ENCODE results near the gene TMEM167A. TPM values are rescaled to one million over a fixed set of nuclear protein-coding genes. Genes with fewer than 3 reads are reported as not detected.

The TMEM167A gene
- total RNA-seq, 2 donors from 2014 or later: 30.8 to 44.9 TPM

DNA sequence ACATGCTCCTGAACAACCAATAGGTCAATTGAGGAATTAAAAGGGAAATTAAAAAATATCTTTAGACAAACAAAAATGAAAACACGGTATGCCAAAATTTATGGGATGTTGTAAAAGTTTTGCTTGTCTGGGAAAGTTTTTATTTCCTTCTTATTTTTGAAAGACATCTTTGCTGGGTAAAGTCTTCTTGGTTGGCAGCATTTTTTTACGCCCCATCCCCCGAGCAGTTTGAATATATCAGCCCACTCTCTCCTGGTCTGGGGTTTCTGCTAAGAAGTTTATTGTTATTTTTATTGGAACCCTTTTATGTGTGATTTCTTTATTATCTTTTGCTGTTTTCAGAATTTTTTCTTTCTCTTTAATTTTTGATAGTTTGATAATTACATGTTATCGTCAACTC lies 16.5 kb upstream of the TMEM167A start:
- Histone ChIP-seq H3K27me3 (replicated peaks; ENCODE audit: insufficient read depth) (no peaks in the 10 kb centered on the region), H3K9me3 (no peaks in the 10 kb centered on the region), H3K36me3 (no peaks in the 10 kb centered on the region), H3K27ac (no peak overlapping the region), H3K4me1 (replicated peaks) (no peaks in the 10 kb centered on the region), H3K4me3 (no peak overlapping the region)
- intact Hi-C loops (cut with DNase I): no loop called here
- TF ChIP-seq, protein P1, sequence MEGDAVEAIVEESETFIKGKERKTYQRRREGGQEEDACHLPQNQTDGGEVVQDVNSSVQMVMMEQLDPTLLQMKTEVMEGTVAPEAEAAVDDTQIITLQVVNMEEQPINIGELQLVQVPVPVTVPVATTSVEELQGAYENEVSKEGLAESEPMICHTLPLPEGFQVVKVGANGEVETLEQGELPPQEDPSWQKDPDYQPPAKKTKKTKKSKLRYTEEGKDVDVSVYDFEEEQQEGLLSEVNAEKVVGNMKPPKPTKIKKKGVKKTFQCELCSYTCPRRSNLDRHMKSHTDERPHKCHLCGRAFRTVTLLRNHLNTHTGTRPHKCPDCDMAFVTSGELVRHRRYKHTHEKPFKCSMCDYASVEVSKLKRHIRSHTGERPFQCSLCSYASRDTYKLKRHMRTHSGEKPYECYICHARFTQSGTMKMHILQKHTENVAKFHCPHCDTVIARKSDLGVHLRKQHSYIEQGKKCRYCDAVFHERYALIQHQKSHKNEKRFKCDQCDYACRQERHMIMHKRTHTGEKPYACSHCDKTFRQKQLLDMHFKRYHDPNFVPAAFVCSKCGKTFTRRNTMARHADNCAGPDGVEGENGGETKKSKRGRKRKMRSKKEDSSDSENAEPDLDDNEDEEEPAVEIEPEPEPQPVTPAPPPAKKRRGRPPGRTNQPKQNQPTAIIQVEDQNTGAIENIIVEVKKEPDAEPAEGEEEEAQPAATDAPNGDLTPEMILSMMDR (IDR thresholded peaks at IDR 0.05): no peak
- TF ChIP-seq POLR2AphosphoS5 (IDR thresholded peaks at IDR 0.05) (no peak), POLR2A (IDR thresholded peaks at IDR 0.05) (no peak)
- 94% methylated on average over 4 of the region's 4 CpGs for WGBS
- DNase-seq (ENCODE audit: low spot score): no peak

DNA sequence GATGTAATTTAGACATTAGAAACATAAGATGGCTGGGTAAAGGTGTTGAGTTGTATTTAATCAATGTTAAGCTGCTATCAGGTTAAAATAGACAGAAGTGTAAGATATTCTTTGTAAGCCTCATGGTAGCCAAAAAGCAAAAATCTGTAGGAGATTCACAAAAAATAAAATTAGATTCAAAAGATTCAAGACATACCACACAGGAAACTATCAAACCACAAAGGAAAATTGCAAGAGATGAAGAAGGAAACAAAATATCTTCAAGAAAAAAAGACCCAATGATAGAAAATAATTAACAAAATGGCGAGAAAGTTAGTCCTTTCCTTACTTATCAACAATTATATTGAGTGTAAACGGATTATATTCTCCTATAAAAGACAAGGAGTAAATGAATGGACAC lies 15.4 kb upstream of the TMEM167A start:
- H3K4me3 ChIP-seq: no peak overlapping the region
- no peak for DNase-seq (ENCODE audit: low spot score)
- H3K36me3 ChIP-seq: no peaks in the 10 kb centered on the region
- H3K27me3 ChIP-seq (replicated peaks; ENCODE audit: insufficient read depth): no peaks in the 10 kb centered on the region
- WGBS: 94% methylated on average over 2 of the region's 2 CpGs
- H3K27ac ChIP-seq: no peak overlapping the region
- no peaks in the 10 kb centered on the region for H3K4me1 ChIP-seq (replicated peaks)
- H3K9me3 ChIP-seq: no peaks in the 10 kb centered on the region
- intact Hi-C loops (cut with DNase I): no loop called here
- TF ChIP-seq POLR2A (IDR thresholded peaks at IDR 0.05) (no peak), POLR2AphosphoS5 (IDR thresholded peaks at IDR 0.05) (no peak)
- TF ChIP-seq, protein P1 (IDR thresholded peaks at IDR 0.05): no peak

DNA sequence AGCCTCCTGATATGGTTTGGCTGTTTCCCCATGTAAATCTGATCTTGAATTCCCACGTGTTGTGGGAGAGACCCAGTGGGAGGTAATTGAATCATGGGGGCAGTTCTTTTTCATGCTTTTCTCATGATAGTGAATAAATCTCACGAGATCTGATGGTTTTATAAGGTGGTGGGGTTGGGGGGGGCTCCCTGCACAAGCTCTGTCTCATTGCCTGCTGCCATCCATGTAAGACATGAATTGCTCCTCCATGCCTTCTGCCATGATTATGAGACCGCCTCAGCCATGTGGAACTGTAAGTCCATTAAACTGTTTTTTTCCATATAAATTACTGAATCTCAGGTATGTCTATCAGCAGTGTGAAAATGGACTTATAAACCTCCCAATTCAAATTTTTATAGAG lies 13.0 kb upstream of the TMEM167A start:
- H3K27me3 ChIP-seq (replicated peaks; ENCODE audit: insufficient read depth): no peaks in the 10 kb centered on the region
- no peaks in the 10 kb centered on the region for H3K36me3 ChIP-seq
- TF ChIP-seq, protein P1 (IDR thresholded peaks at IDR 0.05): no peak
- no peak for TF ChIP-seq POLR2A (IDR thresholded peaks at IDR 0.05)
- TF ChIP-seq POLR2AphosphoS5 (IDR thresholded peaks at IDR 0.05): no peak
- H3K4me1 ChIP-seq (replicated peaks): no peaks in the 10 kb centered on the region
- no peak for DNase-seq (ENCODE audit: low spot score)
- WGBS: 91% methylated on average over 3 of the region's 3 CpGs
- intact Hi-C loops (cut with DNase I): no loop called here
- H3K4me3 ChIP-seq: no peak overlapping the region
- no peak overlapping the region for H3K27ac ChIP-seq
- H3K9me3 ChIP-seq: no peaks in the 10 kb centered on the region

DNA sequence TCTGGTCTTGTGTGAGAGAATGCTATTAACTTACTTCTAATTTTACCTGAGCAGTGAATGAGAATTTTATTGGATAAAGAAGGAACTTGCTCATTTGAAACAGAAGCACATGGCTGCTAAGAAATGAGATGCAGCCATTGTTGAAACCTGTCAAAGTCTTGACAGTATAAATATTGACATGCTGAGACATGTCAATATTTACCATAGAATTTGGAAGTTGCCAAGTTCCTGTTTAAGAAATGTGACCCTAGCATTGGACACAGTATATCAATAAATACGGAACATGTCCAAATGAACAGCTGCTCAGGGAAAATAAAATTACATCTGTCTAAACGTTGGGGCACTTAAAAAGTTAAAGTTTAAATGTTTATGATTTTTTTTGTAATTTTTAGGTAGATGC lies 7.9 kb upstream of the TMEM167A start:
- DNase-seq (ENCODE audit: low spot score): no peak
- intact Hi-C loops (cut with DNase I): no loop called here
- H3K27ac ChIP-seq: no peak overlapping the region
- H3K4me3 ChIP-seq: no peak overlapping the region
- no peaks in the 10 kb centered on the region for H3K36me3 ChIP-seq
- WGBS: 43% methylated on average over 2 of the region's 2 CpGs
- H3K9me3 ChIP-seq: no peaks in the 10 kb centered on the region
- H3K27me3 ChIP-seq (replicated peaks; ENCODE audit: insufficient read depth): no peaks in the 10 kb centered on the region
- TF ChIP-seq POLR2A (IDR thresholded peaks at IDR 0.05): no peak
- H3K4me1 ChIP-seq (replicated peaks): no peaks in the 10 kb centered on the region

GRCh38 chr5:83084336-83084735 lies 7.1 kb upstream of the TMEM167A start:
- Histone ChIP-seq H3K27me3 (replicated peaks; ENCODE audit: insufficient read depth) (no peaks in the 10 kb centered on the region), H3K36me3 (no peaks in the 10 kb centered on the region), H3K4me3 (no peak overlapping the region), H3K9me3 (no peaks in the 10 kb centered on the region), H3K27ac (no peak overlapping the region), H3K4me1 (replicated peaks) (no peaks in the 10 kb centered on the region)
- TF ChIP-seq POLR2AphosphoS5 (IDR thresholded peaks at IDR 0.05): no peak
- no peak for TF ChIP-seq POLR2A (IDR thresholded peaks at IDR 0.05)
- TF ChIP-seq, protein P1 (IDR thresholded peaks at IDR 0.05): no peak
- DNase-seq (ENCODE audit: low spot score): no peak
- WGBS: 93% methylated on average over 2 of the region's 2 CpGs
- intact Hi-C loops (cut with DNase I): no loop called here
